Measurements from ENCODE around the gene CDCP2.
"Not testable (repeated sequence)": the region's sequence is repeated elsewhere in the genome, so short reads cannot be mapped to it uniquely, and the experiment has no call there.

CDCP2 gene

GRCh38 chr1:54105736-54106269, 47.0 kb downstream of the CDCP2 start:
- H4K20me1 ChIP-seq (ENCODE audit: control insufficient read depth, insufficient read depth, low read depth, low read length), result no peaks in the 10 kb centered on the region
- H3F3A ChIP-seq (ENCODE audit: control insufficient read depth, insufficient read depth), result no peaks in the 10 kb centered on the region

GRCh38 chr1:54105080-54105479, 47.7 kb downstream of the CDCP2 start:
- H3K9me3 ChIP-seq (ENCODE audit: control insufficient read depth, insufficient read depth, low read length), result no peaks in the 10 kb centered on the region
- H4K20me1 ChIP-seq (ENCODE audit: control insufficient read depth, insufficient read depth, low read depth, low read length), result no peaks in the 10 kb centered on the region
- no peak overlapping the region for H3K4me2 ChIP-seq (ENCODE audit: low read length)
- H3F3A ChIP-seq (ENCODE audit: control insufficient read depth, insufficient read depth), result no peaks in the 10 kb centered on the region
- H3K36me3 ChIP-seq (ENCODE audit: control insufficient read depth, low read length), result no peaks in the 10 kb centered on the region
- H3K27ac ChIP-seq (ENCODE audit: low read depth, low read length), result no peak overlapping the region
- no peak for TF ChIP-seq CTCF (IDR thresholded peaks at IDR 0.05; ENCODE audit: low read depth, low read length, poor library complexity, severe bottlenecking)
- no peak for TF ChIP-seq EZH2phosphoT487 (IDR thresholded peaks at IDR 0.05; ENCODE audit: borderline replicate concordance, low read length)
- no peaks in the 10 kb centered on the region for H3K9me2 ChIP-seq (replicated peaks; ENCODE audit: control insufficient read depth, low read length)
- H3K79me2 ChIP-seq (ENCODE audit: control insufficient read depth, low read length), result no peaks in the 10 kb centered on the region
- no peaks in the 10 kb centered on the region for H3K4me1 ChIP-seq (ENCODE audit: control insufficient read depth, low read length)
- no peaks in the 10 kb centered on the region for H3K27me3 ChIP-seq (ENCODE audit: control insufficient read depth, low read length)
- no peak overlapping the region for H3K4me3 ChIP-seq (ENCODE audit: low read length)

More at GRCh38 chr1:54105736-54106269, 47.0 kb downstream of the CDCP2 start:
- Histone ChIP-seq H3K79me2 (ENCODE audit: control insufficient read depth, low read length) (no peaks in the 10 kb centered on the region), H3K4me1 (ENCODE audit: control insufficient read depth, low read length) (no peaks in the 10 kb centered on the region), H3K27me3 (ENCODE audit: control insufficient read depth, low read length) (no peaks in the 10 kb centered on the region), H3K27ac (ENCODE audit: low read depth, low read length) (no peak overlapping the region), H3K9me2 (replicated peaks; ENCODE audit: control insufficient read depth, low read length) (no peaks in the 10 kb centered on the region), H3K4me3 (ENCODE audit: low read length) (no peak overlapping the region), H3K9me3 (ENCODE audit: control insufficient read depth, insufficient read depth, low read length) (no peaks in the 10 kb centered on the region), H3K36me3 (ENCODE audit: control insufficient read depth, low read length) (no peaks in the 10 kb centered on the region), H3K4me2 (ENCODE audit: low read length) (no peak overlapping the region)
- TF ChIP-seq CTCF (IDR thresholded peaks at IDR 0.05; ENCODE audit: low read depth, low read length, poor library complexity, severe bottlenecking) (no peak), EZH2phosphoT487 (IDR thresholded peaks at IDR 0.05; ENCODE audit: borderline replicate concordance, low read length) (no peak)

- H3K4me3 ChIP-seq (ENCODE audit: low read length); H3F3A ChIP-seq (ENCODE audit: control insufficient read depth, insufficient read depth); H3K27me3 ChIP-seq (ENCODE audit: control insufficient read depth, low read length); H3K79me2 ChIP-seq (ENCODE audit: control insufficient read depth, low read length); H3K9me3 ChIP-seq (ENCODE audit: control insufficient read depth, insufficient read depth, low read length); H3K27ac ChIP-seq (ENCODE audit: low read depth, low read length); H3K36me3 ChIP-seq (ENCODE audit: control insufficient read depth, low read length); H3K4me1 ChIP-seq (ENCODE audit: control insufficient read depth, low read length); H4K20me1 ChIP-seq (ENCODE audit: control insufficient read depth, insufficient read depth, low read depth, low read length); H3K4me2 ChIP-seq (ENCODE audit: low read length); H3K9me2 ChIP-seq (replicated peaks; ENCODE audit: control insufficient read depth, low read length): not testable (repeated sequence)
Measured at GRCh38 chr1:54104613-54105012, 48.2 kb downstream of the CDCP2 start.

GRCh38 chr1:54103414-54103813, 49.4 kb downstream of the CDCP2 start:
- no peak overlapping the region for H3K27ac ChIP-seq (ENCODE audit: low read depth, low read length)
- no peaks in the 10 kb centered on the region for H3K9me3 ChIP-seq (ENCODE audit: control insufficient read depth, insufficient read depth, low read length)
- no peaks in the 10 kb centered on the region for H3K36me3 ChIP-seq (ENCODE audit: control insufficient read depth, low read length)
- H3K79me2 ChIP-seq (ENCODE audit: control insufficient read depth, low read length), result no peaks in the 10 kb centered on the region
- H3F3A ChIP-seq (ENCODE audit: control insufficient read depth, insufficient read depth), result no peaks in the 10 kb centered on the region
- H3K9me2 ChIP-seq (replicated peaks; ENCODE audit: control insufficient read depth, low read length), result no peaks in the 10 kb centered on the region
- H3K4me1 ChIP-seq (ENCODE audit: control insufficient read depth, low read length), result no peaks in the 10 kb centered on the region
- TF ChIP-seq CTCF (IDR thresholded peaks at IDR 0.05; ENCODE audit: low read depth, low read length, poor library complexity, severe bottlenecking) (no peak), EZH2phosphoT487 (IDR thresholded peaks at IDR 0.05; ENCODE audit: borderline replicate concordance, low read length) (no peak)
- H3K4me3 ChIP-seq (ENCODE audit: low read length), result no peak overlapping the region
- H4K20me1 ChIP-seq (ENCODE audit: control insufficient read depth, insufficient read depth, low read depth, low read length), result no peaks in the 10 kb centered on the region
- H3K27me3 ChIP-seq (ENCODE audit: control insufficient read depth, low read length), result no peaks in the 10 kb centered on the region
- no peak overlapping the region for H3K4me2 ChIP-seq (ENCODE audit: low read length)
